Measurements from ENCODE around the gene STX2.

Gene STX2

DNA sequence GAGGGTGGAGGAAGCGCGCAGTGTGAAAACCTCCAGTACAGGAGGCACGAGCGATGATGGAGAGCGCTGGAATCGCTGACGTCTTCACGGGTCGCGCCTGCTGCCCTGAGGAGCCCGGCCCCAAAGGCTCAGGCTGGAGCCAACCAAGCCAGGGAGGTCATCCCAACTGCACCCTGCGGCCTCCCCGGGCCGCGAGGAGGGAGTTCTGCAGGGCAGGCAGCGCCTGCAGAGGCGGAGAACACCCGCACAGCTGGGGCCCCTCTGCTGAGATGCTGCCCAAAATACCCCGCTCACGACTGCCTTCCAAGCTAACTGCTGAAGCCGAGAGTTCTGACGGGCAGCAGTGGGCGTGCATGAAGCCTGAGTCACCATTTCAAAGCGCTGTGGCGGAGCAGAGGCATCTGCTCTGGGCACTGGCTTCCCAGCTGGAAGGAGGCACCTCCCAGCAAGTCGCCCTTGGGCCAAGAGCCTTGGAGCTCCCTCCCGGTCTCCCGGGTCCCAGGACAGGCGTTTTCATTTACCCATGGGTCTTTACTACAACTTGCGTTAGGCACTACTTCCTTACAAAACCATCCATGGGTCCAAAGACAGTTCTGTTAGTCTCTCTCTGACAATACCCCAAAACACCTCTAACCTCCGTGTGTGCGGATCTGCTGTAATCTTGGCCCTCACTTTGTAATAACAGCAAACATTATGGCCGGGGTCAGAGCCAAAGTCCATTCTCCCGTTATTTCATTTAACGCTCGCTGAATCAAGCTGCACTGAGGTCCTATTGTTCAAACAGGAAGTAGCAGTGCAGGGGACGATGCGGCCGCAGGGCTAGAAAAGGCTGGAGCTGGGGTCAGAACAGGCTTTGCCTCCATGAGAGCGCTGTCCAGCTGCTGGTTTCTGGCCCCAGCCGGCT is 62.8 kb downstream of the STX2 start:
- Histone ChIP-seq H3K27me3 (ENCODE audit: insufficient read depth, low read depth) (no peaks in the 10 kb centered on the region), H4K20me1 (ENCODE audit: insufficient read depth) (no peaks in the 10 kb centered on the region), H3K36me3 (ENCODE audit: insufficient read depth) (no peaks in the 10 kb centered on the region), H3K4me1 (ENCODE audit: low read depth, poor library complexity, severe bottlenecking) (no peaks in the 10 kb centered on the region), H3K9ac (no peak overlapping the region), H3K27ac (no peak overlapping the region), H3K79me2 (ENCODE audit: insufficient read depth, low read depth) (no peaks in the 10 kb centered on the region), H3K4me3 (IDR thresholded peaks at IDR 0.05; ENCODE audit: insufficient read depth, low read depth, low read length) (no peak overlapping the region), H3K4me2 (no peak overlapping the region), H2AFZ (ENCODE audit: low read depth) (no peak overlapping the region)
- TF ChIP-seq CTCF (conservative IDR thresholded peaks at IDR 0.05; ENCODE audit: low read depth, low read length) = no peak

DNA sequence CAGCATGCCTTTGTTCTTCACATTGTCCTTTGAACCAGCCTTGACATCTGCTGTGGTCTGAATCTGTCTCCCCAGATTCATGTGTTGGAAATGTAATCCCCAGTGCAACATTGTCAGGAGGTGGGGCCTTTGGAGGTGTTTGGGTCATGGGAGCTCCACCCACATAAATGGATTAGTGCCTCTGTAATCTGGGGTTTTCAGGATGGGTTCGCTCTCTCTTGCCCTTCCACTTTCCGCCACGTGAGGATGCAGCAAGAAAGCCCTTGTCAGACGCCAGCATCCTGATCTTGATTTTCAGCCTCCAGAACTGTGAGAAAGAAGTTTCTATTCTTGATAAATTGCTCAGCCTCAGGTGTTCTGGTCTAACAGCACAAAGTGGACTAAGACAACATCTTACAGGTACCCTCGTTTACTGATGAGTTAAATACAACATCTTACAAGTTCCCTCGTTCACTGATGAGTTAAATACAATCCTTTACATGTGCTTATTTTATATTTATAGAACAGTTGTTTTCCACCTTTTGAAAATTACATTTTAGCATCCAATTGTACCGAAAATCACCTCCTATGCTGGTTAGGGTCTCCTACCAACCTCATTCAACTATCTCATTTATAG is 68.5 kb downstream of the STX2 start:
- Histone ChIP-seq H3K27me3 (ENCODE audit: insufficient read depth, low read depth) (no peaks in the 10 kb centered on the region), H2AFZ (ENCODE audit: low read depth) (no peak overlapping the region), H3K9ac (no peak overlapping the region), H3K79me2 (ENCODE audit: insufficient read depth, low read depth) (no peaks in the 10 kb centered on the region), H3K4me1 (ENCODE audit: low read depth, poor library complexity, severe bottlenecking) (no peaks in the 10 kb centered on the region), H3K27ac (no peak overlapping the region), H3K4me2 (no peak overlapping the region), H3K36me3 (ENCODE audit: insufficient read depth) (no peaks in the 10 kb centered on the region), H4K20me1 (ENCODE audit: insufficient read depth) (no peaks in the 10 kb centered on the region), H3K4me3 (IDR thresholded peaks at IDR 0.05; ENCODE audit: insufficient read depth, low read depth, low read length) (no peak overlapping the region)
- TF ChIP-seq CTCF (conservative IDR thresholded peaks at IDR 0.05; ENCODE audit: low read depth, low read length) = no peak

DNA sequence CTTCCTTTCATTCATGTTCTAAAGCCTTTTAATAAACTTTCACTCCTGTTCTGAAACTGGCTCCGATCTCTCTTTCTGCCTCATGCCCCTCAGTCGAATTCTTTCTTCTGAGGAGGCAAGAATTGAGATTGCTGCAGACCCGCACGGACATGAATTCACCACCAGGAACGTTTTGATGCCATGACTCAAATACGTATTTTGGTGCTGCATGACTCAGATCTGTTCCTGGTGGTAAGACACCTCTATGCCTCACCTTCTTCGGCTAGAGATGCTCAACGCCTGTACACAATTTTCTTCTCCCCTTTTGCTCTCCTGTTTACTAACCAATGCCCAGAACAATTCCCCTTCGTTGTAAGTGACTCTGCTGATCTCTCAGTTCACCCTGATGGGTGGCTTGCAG is 70.9 kb downstream of the STX2 start:
- Histone ChIP-seq H3K9ac (no peak overlapping the region), H3K4me2 (no peak overlapping the region), H3K4me1 (ENCODE audit: low read depth, poor library complexity, severe bottlenecking) (no peaks in the 10 kb centered on the region), H3K27me3 (ENCODE audit: insufficient read depth, low read depth) (no peaks in the 10 kb centered on the region), H3K27ac (no peak overlapping the region), H4K20me1 (ENCODE audit: insufficient read depth) (no peaks in the 10 kb centered on the region), H3K4me3 (IDR thresholded peaks at IDR 0.05; ENCODE audit: insufficient read depth, low read depth, low read length) (no peak overlapping the region), H3K36me3 (ENCODE audit: insufficient read depth) (no peaks in the 10 kb centered on the region), H2AFZ (ENCODE audit: low read depth) (no peak overlapping the region), H3K79me2 (ENCODE audit: insufficient read depth, low read depth) (no peaks in the 10 kb centered on the region)
- no peak for TF ChIP-seq CTCF (conservative IDR thresholded peaks at IDR 0.05; ENCODE audit: low read depth, low read length)

GRCh38 chr12:130766470-130766869 is 72.6 kb downstream of the STX2 start:
- Histone ChIP-seq H4K20me1 (ENCODE audit: insufficient read depth) (no peaks in the 10 kb centered on the region), H3K9ac (no peak overlapping the region), H3K27me3 (ENCODE audit: insufficient read depth, low read depth) (no peaks in the 10 kb centered on the region), H3K4me3 (IDR thresholded peaks at IDR 0.05; ENCODE audit: insufficient read depth, low read depth, low read length) (no peak overlapping the region), H3K79me2 (ENCODE audit: insufficient read depth, low read depth) (no peaks in the 10 kb centered on the region), H3K36me3 (ENCODE audit: insufficient read depth) (no peaks in the 10 kb centered on the region), H3K4me1 (ENCODE audit: low read depth, poor library complexity, severe bottlenecking) (no peaks in the 10 kb centered on the region), H2AFZ (ENCODE audit: low read depth) (no peak overlapping the region), H3K27ac (no peak overlapping the region), H3K4me2 (no peak overlapping the region)
- TF ChIP-seq CTCF (conservative IDR thresholded peaks at IDR 0.05; ENCODE audit: low read depth, low read length) = no peak

Data from KMS-11 (cell line).